Tibial nerve (tissue), 4 donors: Measurements from ENCODE around the gene AMPD2. TPM values are rescaled to one million over a fixed set of nuclear protein-coding genes. Genes with fewer than 3 reads are reported as not detected.

Experiments
- DNase-seq, 2 donors: peaks; one replicate each; pipeline ENCODE4 v3.0.0-alpha.2; 2019; ENCODE audit warnings: low spot score in 2 of 2
- H3K27ac ChIP-seq, 4 donors: fragments of 200-600 bp; sonication (generic) in 3 of 4; one replicate each; pipeline ENCODE4 v1.5.1; 2017 to 2019; ENCODE audit warnings: mild to moderate bottlenecking in 1 of 4
- H3K27me3 ChIP-seq, 2 donors: fragments of 200-600 bp; sonication (generic) in 1 of 2; one replicate each; pipeline versions ENCODE4 v1.5.1 to v1.6.0; 2017 to 2019
- H3K36me3 ChIP-seq, 3 donors: fragments of 200-600 bp; sonication (generic); one replicate each; pipeline ENCODE4 v1.5.1; 2018 to 2019
- H3K4me1 ChIP-seq, 4 donors: fragments of 200-600 bp; sonication (generic) in 3 of 4; one replicate each; pipeline ENCODE4 v1.5.1; 2017 to 2019
- H3K4me3 ChIP-seq, 4 donors: fragments of 200-600 bp; sonication (generic) in 3 of 4; one replicate each; pipeline ENCODE4 v1.5.1; 2017 to 2019; ENCODE audit warnings: mild to moderate bottlenecking in 1 of 4, moderate library complexity in 1 of 4
- H3K9me3 ChIP-seq, 4 donors: fragments of 200-600 bp; sonication (generic) in 3 of 4; one replicate each; pipeline ENCODE4 v1.5.1; 2017 to 2019
- EP300 ChIP-seq, 2 donors: sonication (generic); formaldehyde crosslinking; IDR thresholded peaks; one replicate each; pipeline ENCODE4 v1.6.1; 2017; ENCODE audit warnings: antibody characterized with exemption in 2 of 2, mild to moderate bottlenecking in 1 of 2
- POLR2A ChIP-seq, 2 donors: fragments of 450-650 bp; IDR thresholded peaks; one replicate each; pipeline ENCODE4 v1.6.1; 2017; ENCODE audit warnings: antibody characterized with exemption in 2 of 2, mild to moderate bottlenecking in 2 of 2, moderate library complexity in 2 of 2
- WGBS, 2 donors: methylation state at CpG; one replicate each; pipeline ENCODE4 v1.1.5; 2018; 5-methylcytosine and 5-hydroxymethylcytosine counted together
- total RNA-seq, 4 donors: library from RNA; depleted of rRNA; stranded (reverse); fragments of >200 nt; gene quantifications; one replicate each; pipeline ENCODE4 v1.1.0, GENCODE V29; 2016
- TF ChIP-seq, protein P1 (sequence below), 5 experiments: fragments of 200-600 bp in 3 of 5; fragments of 450-650 bp in 2 of 5; sonication (generic) in 3 of 5; IDR thresholded peaks; one replicate each; pipeline ENCODE4 v1.5.1; 2016 to 2019; ENCODE audit warnings: antibody characterized with exemption in 5 of 5, mild to moderate bottlenecking in 3 of 5, moderate library complexity in 2 of 5

AMPD2 gene
- total RNA-seq, 4 donors from 2014 or later, result 70.6 to 113 (median 94.7) TPM

DNA sequence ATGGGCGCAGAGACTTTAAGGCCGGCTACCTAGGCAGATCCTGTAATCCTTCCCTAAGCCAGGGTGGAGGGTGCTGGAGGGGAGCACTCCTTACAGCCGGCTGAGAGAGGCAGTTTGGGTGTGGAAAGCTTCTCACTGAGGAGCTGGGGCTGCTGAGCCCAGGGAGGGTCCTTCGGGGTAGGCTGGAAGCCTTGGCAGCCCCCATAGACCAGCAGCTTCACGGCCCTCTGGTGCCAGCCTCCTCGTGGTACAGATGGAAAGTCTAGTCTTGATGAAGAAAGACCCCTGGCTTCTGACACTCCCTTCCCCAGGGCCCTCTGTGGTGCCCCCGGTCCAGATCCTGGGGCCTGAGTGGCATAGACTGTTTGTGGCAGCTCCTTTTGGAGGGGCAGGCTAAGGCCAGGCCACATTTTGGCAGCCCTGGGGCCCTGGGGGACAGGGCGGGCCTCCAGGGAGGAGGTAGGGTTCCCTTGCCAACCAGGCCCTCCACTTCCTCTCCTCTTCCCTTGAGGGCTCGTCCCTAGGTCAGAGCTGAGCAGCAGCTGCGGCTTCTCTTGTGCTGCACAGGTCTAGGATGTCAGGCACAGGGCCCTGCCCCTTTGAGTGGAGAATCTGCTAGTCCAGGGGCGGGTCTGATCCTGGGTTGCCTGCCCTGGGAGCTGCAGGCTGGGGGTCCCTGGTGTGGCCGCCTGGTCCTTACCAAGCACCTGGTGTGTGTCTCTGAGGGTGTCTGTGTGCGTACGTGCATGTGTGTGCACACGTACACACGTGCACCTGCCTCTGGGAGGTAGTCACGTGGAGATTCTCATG lies 4.8 kb downstream of the AMPD2 start:
- Histone ChIP-seq H3K27ac (peak overlapping the region in 3 of 4 donors; percentile 40 to 58 (median 43)), H3K27me3 (no peaks in the 10 kb centered on the region), H3K36me3 (peaks cover 0 to 42% (median 15%) of the 10 kb centered on the region in 3 donors), H3K4me3 (peak overlapping the region in 1 of 4 donors; percentile 22), H3K9me3 (no peaks in the 10 kb centered on the region), H3K4me1 (peaks cover 0 to 57% (median 32%) of the 10 kb centered on the region in 4 donors)
- peak in 1 of 2 donors; percentile 3 for DNase-seq
- TF ChIP-seq EP300 (IDR thresholded peaks at IDR 0.05) (no peak), POLR2A (IDR thresholded peaks at IDR 0.05) (no peak)
- TF ChIP-seq, protein P1, sequence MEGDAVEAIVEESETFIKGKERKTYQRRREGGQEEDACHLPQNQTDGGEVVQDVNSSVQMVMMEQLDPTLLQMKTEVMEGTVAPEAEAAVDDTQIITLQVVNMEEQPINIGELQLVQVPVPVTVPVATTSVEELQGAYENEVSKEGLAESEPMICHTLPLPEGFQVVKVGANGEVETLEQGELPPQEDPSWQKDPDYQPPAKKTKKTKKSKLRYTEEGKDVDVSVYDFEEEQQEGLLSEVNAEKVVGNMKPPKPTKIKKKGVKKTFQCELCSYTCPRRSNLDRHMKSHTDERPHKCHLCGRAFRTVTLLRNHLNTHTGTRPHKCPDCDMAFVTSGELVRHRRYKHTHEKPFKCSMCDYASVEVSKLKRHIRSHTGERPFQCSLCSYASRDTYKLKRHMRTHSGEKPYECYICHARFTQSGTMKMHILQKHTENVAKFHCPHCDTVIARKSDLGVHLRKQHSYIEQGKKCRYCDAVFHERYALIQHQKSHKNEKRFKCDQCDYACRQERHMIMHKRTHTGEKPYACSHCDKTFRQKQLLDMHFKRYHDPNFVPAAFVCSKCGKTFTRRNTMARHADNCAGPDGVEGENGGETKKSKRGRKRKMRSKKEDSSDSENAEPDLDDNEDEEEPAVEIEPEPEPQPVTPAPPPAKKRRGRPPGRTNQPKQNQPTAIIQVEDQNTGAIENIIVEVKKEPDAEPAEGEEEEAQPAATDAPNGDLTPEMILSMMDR (IDR thresholded peaks at IDR 0.05), result no peak
- WGBS, 2 donors, result 74% methylated on average over 13 of the region's 17 CpGs

DNA sequence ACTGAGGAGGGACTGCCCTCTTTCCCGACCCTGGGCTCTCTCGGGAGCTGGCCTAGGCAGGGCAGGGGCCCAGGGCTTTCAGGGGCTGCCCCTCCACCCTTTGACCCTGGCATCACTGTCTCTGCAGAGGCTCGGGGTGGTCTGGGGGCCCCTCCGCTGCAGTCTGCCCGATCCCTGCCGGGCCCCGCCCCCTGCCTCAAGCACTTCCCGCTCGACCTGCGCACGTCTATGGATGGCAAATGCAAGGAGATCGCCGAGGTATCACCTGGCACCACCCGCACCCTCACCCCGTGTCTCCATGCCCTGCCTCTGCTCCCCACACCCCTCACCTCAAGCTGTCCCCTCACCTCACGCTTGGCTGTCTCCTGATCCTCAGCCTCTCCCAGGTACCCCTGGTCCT lies 5.5 kb downstream of the AMPD2 start:
- peaks cover 0 to 50% (median 32%) of the 10 kb centered on the region in 4 donors for H3K4me1 ChIP-seq
- H3K4me3 ChIP-seq, result no peak overlapping the region
- TF ChIP-seq POLR2A (IDR thresholded peaks at IDR 0.05) (no peak), EP300 (IDR thresholded peaks at IDR 0.05) (no peak)
- TF ChIP-seq, protein P1 (IDR thresholded peaks at IDR 0.05), result no peak
- H3K9me3 ChIP-seq, result no peaks in the 10 kb centered on the region
- no peaks in the 10 kb centered on the region for H3K27me3 ChIP-seq
- DNase-seq, result peak in 1 of 2 donors; percentile 1
- no peak overlapping the region for H3K27ac ChIP-seq
- H3K36me3 ChIP-seq, result peaks cover 0 to 50% (median 15%) of the 10 kb centered on the region in 3 donors
- 72 to 82% methylated on average over 16 of the region's 16 CpGs for WGBS, 2 donors

DNA sequence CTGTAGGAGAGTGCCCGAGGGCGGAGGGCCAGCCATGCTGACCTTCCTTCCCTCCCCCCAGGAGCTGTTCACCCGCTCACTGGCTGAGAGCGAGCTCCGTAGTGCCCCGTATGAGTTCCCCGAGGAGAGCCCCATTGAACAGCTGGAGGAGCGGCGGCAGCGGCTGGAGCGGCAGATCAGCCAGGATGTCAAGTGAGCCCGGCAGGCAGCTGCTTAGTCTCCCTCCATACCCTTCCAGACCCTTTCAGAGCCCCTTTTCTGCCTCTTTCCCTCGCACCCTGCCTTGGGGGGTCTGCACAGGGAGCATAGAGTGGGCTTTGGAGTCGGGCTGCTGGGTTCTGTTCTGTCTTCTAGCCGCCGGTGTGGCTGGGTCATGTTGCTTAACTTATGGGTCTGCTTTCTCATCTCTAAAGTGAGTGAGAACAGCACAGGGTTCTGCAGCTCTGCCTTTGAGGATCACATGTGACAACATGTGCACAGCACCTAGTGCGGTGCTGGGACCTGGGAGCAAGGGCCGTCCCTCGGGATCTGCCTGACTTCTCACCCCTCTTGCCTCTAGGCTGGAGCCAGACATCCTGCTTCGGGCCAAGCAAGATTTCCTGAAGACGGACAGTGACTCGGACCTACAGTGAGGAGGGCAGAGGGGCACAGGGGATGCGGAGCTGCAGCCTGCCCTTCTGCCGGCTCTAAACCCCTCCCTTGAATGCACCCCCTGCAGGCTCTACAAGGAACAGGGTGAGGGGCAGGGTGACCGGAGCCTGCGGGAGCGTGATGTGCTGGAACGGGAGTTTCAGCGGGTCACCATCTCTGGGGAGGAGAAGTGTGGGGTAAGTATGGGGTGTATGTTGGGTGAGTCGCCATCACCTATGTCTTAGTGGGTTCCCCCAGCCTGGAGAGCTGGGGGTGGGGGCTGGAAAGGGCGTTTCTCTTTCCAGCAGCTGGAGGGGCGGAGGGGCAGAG lies 6.2 kb downstream of the AMPD2 start:
- H3K9me3 ChIP-seq, result no peaks in the 10 kb centered on the region
- H3K27ac ChIP-seq, result no peak overlapping the region
- H3K4me1 ChIP-seq, result peaks cover 0 to 50% (median 32%) of the 10 kb centered on the region in 4 donors
- H3K4me3 ChIP-seq, result no peak overlapping the region
- TF ChIP-seq POLR2A (IDR thresholded peaks at IDR 0.05) (no peak), EP300 (IDR thresholded peaks at IDR 0.05) (no peak)
- TF ChIP-seq, protein P1 (IDR thresholded peaks at IDR 0.05), result no peak
- H3K27me3 ChIP-seq, result no peaks in the 10 kb centered on the region
- peaks cover 0 to 56% (median 15%) of the 10 kb centered on the region in 3 donors for H3K36me3 ChIP-seq
- DNase-seq, result peak in 1 of 2 donors; percentile 5
- WGBS, 2 donors, result 67 to 69% methylated on average over 32 of the region's 32 CpGs

DNA sequence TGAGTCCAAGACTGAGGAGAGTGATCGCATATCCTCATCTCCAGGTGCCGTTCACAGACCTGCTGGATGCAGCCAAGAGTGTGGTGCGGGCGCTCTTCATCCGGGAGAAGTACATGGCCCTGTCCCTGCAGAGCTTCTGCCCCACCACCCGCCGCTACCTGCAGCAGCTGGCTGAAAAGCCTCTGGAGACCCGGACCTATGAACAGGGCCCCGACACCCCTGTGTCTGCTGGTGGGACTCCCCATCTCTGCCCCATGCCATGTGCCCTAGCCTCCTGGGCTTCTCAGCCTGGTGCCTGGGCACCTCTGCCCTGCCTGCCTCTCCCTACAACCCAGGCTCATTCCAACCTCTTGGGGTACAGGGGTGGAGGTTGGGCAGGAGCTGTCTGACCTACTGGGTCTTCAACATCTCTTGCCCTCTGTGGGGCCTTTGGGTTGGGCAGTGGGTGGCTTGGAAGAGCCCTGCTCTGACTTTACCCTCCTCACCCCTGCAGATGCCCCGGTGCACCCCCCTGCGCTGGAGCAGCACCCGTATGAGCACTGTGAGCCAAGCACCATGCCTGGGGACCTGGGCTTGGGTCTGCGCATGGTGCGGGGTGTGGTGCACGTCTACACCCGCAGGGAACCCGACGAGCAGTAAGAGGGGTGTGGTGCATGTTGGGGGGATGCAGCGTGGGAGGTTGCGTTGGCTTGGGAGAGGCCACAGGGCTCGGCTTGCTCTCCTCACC lies 7.2 kb downstream of the AMPD2 start:
- WGBS, 2 donors, result 91% methylated on average over 21 of the region's 21 CpGs
- Histone ChIP-seq H3K9me3 (no peaks in the 10 kb centered on the region), H3K36me3 (peaks cover 0 to 66% (median 15%) of the 10 kb centered on the region in 3 donors), H3K4me3 (no peak overlapping the region), H3K27me3 (no peaks in the 10 kb centered on the region), H3K4me1 (peaks cover 0 to 42% (median 24%) of the 10 kb centered on the region in 4 donors), H3K27ac (no peak overlapping the region)
- peak in 1 of 2 donors; percentile 2 for DNase-seq
- TF ChIP-seq, protein P1 (IDR thresholded peaks at IDR 0.05), result no peak
- no peak for TF ChIP-seq EP300 (IDR thresholded peaks at IDR 0.05)
- no peak for TF ChIP-seq POLR2A (IDR thresholded peaks at IDR 0.05)
